ENCODE data around the gene HELB. TPM values are rescaled to one million over a fixed set of nuclear protein-coding genes. Genes with fewer than 3 reads are reported as not detected.

Gene HELB
- total RNA-seq, 1 experiment from 2014 or later: 9.3 TPM

Other genes starting within 250 kb of the HELB start
- 45.6 TPM for gene LLPH, start 171.7 kb upstream of the HELB start, total RNA-seq (2021; ENCODE audit: unreplicated experiment)
- gene TMBIM4, start 132.5 kb upstream of the HELB start, total RNA-seq (2021; ENCODE audit: unreplicated experiment): 51.1 TPM
- gene IRAK3, start 113.3 kb upstream of the HELB start, total RNA-seq (2021; ENCODE audit: unreplicated experiment): 0.12 TPM

All from HCT116 (cell line).